Frontal cortex (tissue), 4 donors: ENCODE data around the gene TTC39A. TPM values are rescaled to one million over a fixed set of nuclear protein-coding genes. Genes with fewer than 3 reads are reported as not detected.

Experiments
- DNase-seq, 2 donors: peaks; one replicate each; pipeline ENCODE4 v3.0.0; 2012; ENCODE audit warnings: low spot score in 2 of 2
- FAIRE-seq: peaks from 2 replicates; lab custom pipeline; 2012; peaks lifted over from hg19 to GRCh38; lab: Jason Lieb, UNC
- total RNA-seq: library from RNA; depleted of rRNA; stranded (reverse); fragments of >200 nt; gene quantifications from one replicate; pipeline ENCODE4 v1.2.3, GENCODE V29; 2014
- donor health status: control.
- donor health status: control.
- donor health status: control.

The TTC39A gene
- total RNA-seq, 1 donor from 2014 or later, result 1.2 TPM

DNA sequence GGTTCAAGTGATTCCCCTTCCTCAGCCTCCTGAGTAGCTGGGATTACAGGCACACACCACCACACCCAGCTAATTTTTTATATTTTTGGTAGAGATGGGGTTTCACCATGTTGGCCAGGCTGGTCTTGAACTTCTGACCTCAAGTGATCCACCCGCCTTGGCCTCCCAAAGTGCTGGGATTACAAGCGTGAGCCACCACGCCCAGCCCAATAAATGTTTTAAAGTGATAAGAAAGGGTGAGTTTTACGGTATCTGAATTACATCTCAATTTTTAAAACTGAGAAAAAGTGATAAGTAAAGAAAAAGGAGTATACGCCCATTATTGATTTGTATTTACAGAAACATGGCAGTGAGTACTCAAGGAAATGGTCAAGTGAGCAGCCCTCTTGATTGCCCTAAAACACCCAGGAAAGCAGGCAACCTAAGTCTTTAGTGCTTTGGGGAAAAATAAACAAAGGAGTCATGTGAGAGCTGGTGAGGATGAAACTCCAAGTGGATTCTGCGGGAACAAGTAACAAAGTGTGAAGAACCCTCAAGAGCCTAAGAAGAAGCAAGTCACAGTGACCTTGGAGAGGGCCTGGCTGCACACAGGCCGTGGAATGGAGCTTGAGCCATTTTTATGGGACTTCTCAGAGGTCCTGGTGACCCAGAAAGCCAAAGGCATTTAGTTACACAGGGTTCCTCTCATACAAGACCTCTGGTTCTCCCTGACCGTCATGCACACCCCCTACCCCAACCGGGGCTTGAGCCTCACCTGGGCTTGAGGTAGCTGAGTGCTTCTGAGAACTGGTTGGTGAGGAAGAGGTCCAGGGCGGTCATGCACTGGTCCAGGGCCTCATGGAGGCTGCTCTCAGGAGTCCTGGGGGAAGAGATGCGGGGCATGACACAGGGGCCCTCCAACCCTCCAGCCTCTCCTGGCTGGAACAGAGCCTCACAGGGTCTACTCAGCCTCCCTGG is 9.1 kb downstream of the TTC39A start:
- FAIRE-seq, result no peak

GRCh38 chr1:51317798-51318197 is 12.6 kb downstream of the TTC39A start:
- no peak for DNase-seq

More for the DNA sequence above, 9.1 kb downstream of the TTC39A start:
- DNase-seq, result no peak

GRCh38 chr1:51316846-51317120 is 13.6 kb downstream of the TTC39A start:
- no peak for FAIRE-seq
- no peak for DNase-seq

More at GRCh38 chr1:51317798-51318197, 12.6 kb downstream of the TTC39A start:
- no peak for FAIRE-seq

DNA sequence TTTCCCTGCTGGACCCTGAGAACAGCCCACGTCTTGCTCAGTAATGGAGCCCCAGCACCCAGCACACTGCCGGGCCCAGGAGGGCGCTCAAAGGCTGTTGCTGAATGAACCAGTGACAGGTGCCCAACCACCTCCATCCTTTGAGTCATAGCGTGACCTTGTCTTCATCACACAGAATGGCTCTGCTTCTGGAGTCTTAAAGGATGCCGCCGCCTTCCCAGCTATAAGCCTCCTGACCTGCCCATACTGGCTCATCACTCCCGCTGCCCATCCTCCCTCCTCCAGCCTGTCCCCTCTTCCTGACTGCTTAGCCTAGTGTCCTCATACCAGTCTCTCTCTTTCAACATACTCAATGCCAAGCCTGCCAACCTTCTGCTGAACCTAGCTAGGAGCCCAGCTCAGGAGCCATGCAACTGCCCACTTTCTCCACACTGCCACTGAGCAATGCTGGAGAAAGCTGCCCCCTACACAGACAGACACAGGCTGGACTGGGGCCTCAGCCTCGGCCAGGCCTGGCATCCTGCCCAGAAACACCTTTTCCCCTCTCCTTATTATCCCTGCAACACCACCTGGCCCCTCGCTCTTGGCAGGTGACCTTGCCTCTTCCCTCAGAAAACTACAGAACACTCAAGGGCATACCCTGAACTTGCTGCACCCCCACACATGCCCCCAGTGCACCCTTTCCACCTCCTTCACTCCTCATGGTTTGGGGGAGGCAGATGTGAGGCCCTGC is 14.1 kb downstream of the TTC39A start:
- no peak for FAIRE-seq
- DNase-seq, result no peak

DNA sequence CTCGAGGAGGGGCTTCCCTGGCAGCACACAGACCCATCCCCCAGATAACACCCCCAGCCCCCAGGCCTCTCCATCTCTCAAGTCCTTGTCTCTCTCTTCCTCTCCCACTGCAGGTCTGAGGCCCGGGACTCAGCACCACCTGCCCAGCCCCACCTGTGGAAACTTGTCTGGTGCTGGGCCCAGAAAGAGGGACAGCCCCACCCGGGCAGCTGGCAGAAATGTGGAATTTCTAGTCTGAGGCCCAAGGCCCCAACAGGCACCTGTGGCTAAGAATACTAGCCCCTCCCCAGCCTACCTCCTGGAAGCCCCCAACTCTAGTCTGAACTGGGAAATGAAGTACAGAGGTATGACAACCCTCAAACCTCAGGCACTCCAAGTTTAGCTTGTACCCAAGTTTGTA is 15.4 kb downstream of the TTC39A start:
- no peak for FAIRE-seq
- DNase-seq, result no peak

DNA sequence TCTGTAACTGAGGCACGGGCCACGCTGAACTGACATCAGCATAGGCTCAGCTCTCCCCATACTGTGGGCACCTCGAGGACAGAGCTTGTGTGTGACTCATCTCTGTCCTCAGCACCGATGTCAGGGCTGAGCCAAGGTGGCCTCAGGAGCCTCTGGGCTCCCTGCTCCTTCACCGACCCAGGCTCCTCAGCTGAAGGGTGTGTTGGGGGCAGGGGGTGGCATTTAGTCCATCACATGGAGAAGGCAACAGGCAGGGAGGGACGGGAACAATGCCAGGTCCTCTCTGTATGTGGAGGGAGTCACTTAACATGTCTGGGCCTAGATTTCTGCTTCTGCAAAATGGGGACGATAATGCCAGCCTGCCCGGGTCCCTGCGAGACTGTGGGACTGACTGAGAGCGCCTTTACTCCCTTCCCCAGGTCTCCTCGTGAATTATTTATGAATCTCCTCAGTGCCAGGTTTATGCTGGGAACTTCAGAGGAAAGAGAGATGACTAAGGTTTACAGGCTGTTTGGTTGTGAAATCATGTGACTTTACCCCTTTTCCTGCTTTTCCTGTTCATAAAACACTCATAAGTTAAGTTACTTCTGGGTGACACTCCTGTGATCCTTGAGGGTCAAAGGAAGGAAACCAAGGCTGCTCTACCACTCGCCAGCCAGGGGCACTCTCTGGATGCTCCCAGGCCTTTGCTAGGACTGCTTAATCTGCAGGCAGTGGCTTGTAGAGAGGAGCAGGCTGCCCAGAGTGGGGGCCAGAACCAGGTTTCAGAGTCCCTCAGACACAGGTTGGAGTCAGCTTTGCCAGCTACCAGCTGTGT is 16.2 kb downstream of the TTC39A start:
- no peak for FAIRE-seq

GRCh38 chr1:51313268-51313852 is 17.0 kb downstream of the TTC39A start:
- DNase-seq (no peak), FAIRE-seq (no peak)

More for the DNA sequence above, 16.2 kb downstream of the TTC39A start:
- no peak for DNase-seq

DNA sequence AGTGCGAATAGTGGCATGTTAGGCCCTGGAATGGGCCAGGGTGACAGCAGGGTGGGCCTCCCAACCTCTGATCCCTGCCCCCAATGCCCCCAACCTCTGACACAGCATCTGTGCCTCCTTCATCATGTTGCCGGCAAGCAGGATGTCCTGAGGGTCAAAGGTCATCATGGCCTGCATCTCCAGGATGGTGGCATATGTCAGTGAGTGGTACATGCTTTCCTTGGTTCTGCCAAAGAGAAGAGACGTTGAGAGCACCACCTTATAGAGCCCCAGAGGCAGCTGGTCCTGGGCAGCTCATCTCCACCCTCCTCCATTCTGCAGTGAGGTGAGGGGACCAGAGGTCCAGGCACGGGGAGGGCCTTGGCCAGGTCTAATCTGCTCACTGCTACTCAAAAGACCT is 17.6 kb downstream of the TTC39A start:
- FAIRE-seq (no peak), DNase-seq (no peak)

GRCh38 chr1:51311826-51312225 is 18.5 kb downstream of the TTC39A start:
- DNase-seq, result no peak
- no peak for FAIRE-seq

DNA sequence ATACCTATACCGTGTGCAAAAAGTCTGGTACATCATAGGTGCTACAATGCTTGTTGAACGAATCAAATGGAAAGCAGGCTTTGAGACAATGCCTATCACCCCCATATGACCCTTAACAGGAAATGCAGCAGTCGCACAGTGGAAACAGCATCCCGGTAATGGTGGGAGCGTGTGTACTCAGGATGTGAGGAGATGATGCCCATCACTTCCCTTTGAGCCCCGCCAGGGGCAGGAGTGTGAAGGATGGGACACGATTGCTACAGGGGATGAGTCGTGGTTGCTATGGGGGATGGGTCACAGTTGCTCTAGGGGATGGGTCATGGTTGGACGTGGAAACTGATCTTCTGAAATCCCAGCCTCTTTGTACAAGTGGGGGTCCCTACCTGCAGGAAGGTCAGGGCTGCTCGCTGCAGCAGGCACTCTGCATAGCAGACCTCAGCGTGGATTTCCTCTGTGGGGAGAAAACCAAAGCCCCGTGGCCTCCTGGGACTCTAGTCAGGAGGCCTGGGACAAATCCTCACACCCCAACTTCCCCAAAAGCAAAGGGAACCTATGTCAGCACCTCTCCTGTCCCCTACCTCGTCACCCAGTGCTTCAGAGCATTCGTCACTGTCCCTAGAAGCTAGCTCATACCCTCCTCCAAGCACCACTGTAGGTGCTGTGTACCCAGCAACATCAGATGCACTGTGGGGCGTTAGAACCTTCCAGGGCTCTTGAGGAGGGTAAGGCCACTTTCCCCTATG is 19.3 kb downstream of the TTC39A start:
- DNase-seq, result no peak
- no peak for FAIRE-seq

DNA sequence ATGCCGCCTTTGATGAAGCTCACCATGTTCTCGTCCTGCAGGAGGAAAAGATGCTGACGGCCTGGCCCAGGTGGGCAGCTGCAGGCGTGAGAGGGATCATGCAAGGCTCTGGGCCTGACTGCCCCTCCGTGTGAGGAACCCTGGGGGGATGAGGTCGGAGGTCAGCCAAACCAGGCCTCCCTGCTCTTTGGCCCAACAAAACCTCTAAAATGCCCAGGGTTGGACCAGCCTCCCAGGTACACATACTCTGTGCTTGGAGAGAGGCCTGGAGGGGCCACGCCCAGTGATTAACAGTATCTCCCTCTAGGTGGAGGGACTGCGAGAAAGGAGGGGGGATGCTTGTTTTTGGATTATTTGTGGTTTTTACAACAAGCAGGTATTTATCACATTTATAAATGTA is 21.1 kb downstream of the TTC39A start:
- FAIRE-seq (no peak), DNase-seq (no peak)

DNA sequence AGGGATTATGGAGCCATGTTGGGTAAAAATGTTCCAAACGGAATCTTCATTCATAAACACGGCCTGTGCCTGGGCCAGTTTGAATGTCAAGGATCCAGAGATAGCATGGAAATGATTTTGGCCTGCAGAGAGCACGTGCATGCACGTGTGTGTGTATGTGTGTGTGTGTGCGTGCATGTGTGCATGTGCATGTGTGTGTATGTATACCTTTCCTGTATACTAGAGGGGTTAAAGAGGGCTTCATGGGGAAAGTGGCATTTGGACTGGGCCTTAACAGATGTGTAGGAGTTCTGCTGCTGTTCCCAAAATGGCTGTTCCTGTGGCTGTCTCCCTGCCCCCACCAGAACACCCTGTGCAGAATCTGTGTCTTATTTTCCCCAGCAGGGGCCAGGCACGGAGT is 21.7 kb downstream of the TTC39A start:
- no peak for FAIRE-seq
- DNase-seq, result no peak

GRCh38 chr1:51306950-51307349 is 23.4 kb downstream of the TTC39A start:
- DNase-seq (no peak), FAIRE-seq (no peak)

DNA sequence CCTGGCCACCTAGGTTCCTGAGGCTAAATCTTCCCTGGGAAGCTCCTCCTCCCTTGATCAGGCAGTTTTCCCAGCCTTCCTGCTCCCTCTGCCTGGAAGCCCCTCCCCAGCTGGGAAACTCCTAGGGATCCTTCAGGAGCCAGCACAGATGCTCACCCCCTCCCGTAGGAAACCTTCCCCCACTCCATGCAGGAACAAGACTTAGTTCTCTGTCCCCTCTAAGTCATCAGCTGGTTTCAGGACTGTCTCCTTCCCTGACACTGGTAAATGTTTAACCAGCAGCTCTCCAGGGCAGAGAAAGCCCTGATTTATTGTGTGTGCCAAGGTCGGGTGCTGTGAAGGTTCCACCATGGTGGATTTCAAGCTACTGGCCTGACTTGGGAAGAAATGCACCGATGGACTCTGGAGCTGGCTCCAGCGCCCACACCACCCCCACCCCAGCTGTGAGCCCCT is 25.0 kb downstream of the TTC39A start:
- FAIRE-seq, result no peak
- DNase-seq, result no peak

DNA sequence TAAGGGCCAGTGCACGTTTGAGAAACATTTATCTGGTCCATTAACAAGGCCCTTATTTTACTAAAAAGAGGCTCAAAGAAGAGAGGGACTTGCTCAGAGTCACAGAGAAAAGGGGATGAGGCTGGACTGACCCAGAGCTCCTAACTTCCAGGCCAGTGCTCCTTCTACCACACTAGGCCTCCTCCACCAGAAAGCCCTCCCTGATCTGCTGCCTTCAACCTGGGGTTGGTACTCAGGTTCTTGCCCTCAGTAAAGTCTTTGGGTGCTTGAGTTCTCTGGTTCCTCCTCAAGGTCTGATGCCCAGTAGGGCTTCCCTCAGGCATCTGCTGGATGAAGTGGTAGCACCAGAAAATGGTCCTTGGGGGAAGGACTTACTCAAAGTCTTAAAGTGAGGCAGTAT is 26.0 kb downstream of the TTC39A start:
- no peak for FAIRE-seq
- no peak for DNase-seq

- FAIRE-seq (no peak), DNase-seq (no peak)
Observed at GRCh38 chr1:51303751-51304251, 26.6 kb downstream of the TTC39A start.

DNA sequence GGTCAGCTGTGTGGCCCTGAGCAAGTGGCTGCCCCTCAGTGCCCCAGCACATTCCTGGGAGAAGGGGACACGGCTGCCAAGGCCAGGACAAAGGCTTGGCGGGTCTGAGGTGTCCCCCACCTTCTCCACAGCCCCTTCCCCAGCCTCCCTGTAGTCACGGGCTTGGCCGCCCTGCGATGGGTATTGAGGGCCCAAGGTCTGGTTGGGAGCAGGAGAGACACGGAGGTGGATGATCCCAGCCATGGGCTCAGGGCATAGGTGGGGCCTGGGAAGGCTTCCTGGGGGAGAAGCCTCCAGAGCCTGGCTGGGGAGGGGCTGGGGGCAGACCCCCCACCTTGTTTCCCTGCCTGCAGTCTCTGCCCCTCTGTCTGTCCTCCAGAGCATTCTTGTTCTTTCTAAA is 27.0 kb downstream of the TTC39A start:
- FAIRE-seq, result no peak
- DNase-seq, result no peak

- FAIRE-seq (no peak), DNase-seq (no peak)
Observed at GRCh38 chr1:51302746-51303145, 27.6 kb downstream of the TTC39A start.

DNA sequence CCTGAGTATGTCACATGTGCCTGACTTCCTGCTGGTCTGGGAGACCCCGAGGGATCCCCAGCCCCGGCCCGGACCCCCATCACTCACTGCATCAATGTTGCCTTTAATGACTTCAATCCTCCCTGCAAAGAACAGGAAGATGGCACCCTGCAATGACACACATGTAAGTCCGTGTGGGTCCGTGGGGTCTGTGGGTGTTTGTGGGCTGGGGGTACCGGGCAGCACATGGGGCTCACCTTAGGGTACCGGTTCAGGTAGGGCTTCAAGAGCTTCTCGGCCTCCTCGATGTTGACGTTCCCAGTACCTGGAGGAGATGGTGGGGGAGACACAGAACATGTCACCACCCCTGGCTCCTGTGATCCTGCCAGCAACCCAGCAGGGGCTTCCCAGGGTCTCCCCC is 28.1 kb downstream of the TTC39A start:
- FAIRE-seq, result no peak
- DNase-seq, result no peak
